ENCODE results near the gene SLC26A6. TPM values are rescaled to one million over a fixed set of nuclear protein-coding genes. Genes with fewer than 3 reads are reported as not detected.

The SLC26A6 gene
- total RNA-seq, 4 donors from 2014 or later = 7.7 to 9.4 (median 9.0) TPM

DNA sequence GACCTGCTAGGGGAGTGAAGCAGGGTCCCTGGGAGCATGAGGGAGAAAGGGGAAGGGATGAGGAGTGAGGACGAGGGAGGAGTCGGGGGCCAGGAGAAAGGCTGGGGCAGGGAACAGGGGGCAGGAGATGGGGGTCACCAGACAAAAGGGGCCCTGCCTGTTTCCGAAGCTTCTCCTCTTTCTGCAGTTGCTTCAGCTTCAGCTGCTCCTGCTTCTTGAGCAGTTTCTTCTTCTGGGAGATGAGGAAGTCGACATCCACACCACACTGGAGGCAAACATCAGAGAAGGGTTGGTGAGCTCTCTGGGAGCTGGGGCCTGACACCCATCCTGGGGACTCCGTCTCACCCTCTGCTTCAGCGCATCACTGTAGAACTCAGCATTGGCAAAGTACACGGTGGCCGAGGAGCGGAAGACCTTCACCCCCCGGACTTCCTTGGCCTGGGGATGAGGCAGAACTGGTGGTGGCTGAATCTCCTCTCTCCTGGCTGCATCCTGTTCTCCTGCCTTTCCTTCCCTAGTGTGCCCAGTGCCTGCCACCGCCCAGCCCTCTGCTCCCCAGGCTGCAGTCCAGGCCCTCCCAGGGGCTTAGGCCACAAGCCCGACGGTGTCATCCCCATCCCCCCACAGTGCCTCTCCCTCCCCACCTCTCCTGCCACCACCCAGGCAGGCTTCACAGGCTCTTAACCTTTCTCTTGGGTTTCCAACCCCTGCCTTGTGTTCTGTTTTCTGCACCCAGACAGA is 6.8 kb downstream of the SLC26A6 start:
- Histone ChIP-seq H3K4me1 (peaks cover 0 to 2% (median 0%) of the 10 kb centered on the region in 3 donors), H3K36me3 (peaks cover 0 to 83% (median 6%) of the 10 kb centered on the region in 3 donors), H3K4me3 (no peak overlapping the region), H3K9me3 (no peaks in the 10 kb centered on the region), H3K27me3 (no peaks in the 10 kb centered on the region), H3K27ac (no peak overlapping the region)
- intact Hi-C loops (cut with DNase I) = no loop called here
- TF ChIP-seq, protein P1, sequence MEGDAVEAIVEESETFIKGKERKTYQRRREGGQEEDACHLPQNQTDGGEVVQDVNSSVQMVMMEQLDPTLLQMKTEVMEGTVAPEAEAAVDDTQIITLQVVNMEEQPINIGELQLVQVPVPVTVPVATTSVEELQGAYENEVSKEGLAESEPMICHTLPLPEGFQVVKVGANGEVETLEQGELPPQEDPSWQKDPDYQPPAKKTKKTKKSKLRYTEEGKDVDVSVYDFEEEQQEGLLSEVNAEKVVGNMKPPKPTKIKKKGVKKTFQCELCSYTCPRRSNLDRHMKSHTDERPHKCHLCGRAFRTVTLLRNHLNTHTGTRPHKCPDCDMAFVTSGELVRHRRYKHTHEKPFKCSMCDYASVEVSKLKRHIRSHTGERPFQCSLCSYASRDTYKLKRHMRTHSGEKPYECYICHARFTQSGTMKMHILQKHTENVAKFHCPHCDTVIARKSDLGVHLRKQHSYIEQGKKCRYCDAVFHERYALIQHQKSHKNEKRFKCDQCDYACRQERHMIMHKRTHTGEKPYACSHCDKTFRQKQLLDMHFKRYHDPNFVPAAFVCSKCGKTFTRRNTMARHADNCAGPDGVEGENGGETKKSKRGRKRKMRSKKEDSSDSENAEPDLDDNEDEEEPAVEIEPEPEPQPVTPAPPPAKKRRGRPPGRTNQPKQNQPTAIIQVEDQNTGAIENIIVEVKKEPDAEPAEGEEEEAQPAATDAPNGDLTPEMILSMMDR (IDR thresholded peaks at IDR 0.05) = no peak
- no peak for TF ChIP-seq POLR2A (IDR thresholded peaks at IDR 0.05)
- 76 to 80% methylated on average over 8 to 13 of the region's 13 CpGs for WGBS, 2 donors
- no peak for DNase-seq

GRCh38 chr3:48625600-48625999 is 9.7 kb downstream of the SLC26A6 start:
- peaks cover 0 to 55% (median 6%) of the 10 kb centered on the region in 3 donors for H3K36me3 ChIP-seq
- intact Hi-C loops (cut with DNase I) = no loop called here
- H3K4me1 ChIP-seq = no peaks in the 10 kb centered on the region
- H3K4me3 ChIP-seq = no peak overlapping the region
- WGBS, 2 donors = 60% methylated on average over 1 of the region's 6 CpGs; no CpG with 5 or more reads in 1 of the 2 donors
- H3K27ac ChIP-seq = no peak overlapping the region
- TF ChIP-seq, protein P1 (IDR thresholded peaks at IDR 0.05) = no peak
- no peak for TF ChIP-seq POLR2A (IDR thresholded peaks at IDR 0.05)
- no peak for DNase-seq
- H3K9me3 ChIP-seq = no peaks in the 10 kb centered on the region
- H3K27me3 ChIP-seq = no peaks in the 10 kb centered on the region

DNA sequence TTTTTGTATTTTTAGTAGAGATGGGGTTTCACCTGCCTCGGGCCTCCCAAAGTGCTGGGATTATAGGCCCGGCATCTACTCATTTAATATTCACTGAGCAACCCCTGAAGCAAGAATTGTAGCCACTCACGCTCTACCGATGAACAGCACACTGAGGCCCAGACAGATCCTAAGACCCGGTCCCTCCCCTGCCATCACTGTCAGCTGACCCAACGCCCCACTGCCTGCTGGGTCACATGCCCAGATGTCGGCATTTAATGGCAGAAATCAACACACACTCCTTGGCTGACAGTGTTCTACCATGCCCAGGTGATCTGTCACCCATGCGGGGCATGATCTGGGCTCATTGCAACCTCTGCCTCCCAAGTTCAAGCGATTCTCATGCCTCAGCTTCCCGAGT is 10.5 kb downstream of the SLC26A6 start:
- TF ChIP-seq, protein P1 (IDR thresholded peaks at IDR 0.05) = no peak
- TF ChIP-seq POLR2A (IDR thresholded peaks at IDR 0.05) = no peak
- intact Hi-C loops (cut with DNase I) = no loop called here
- no peaks in the 10 kb centered on the region for H3K4me1 ChIP-seq
- peaks cover 0 to 47% (median 6%) of the 10 kb centered on the region in 3 donors for H3K36me3 ChIP-seq
- no peak overlapping the region for H3K4me3 ChIP-seq
- no peak overlapping the region for H3K27ac ChIP-seq
- no peaks in the 10 kb centered on the region for H3K27me3 ChIP-seq
- 90 to 92% methylated on average over 7 to 8 of the region's 10 CpGs for WGBS, 2 donors
- H3K9me3 ChIP-seq = no peaks in the 10 kb centered on the region
- no peak for DNase-seq

DNA sequence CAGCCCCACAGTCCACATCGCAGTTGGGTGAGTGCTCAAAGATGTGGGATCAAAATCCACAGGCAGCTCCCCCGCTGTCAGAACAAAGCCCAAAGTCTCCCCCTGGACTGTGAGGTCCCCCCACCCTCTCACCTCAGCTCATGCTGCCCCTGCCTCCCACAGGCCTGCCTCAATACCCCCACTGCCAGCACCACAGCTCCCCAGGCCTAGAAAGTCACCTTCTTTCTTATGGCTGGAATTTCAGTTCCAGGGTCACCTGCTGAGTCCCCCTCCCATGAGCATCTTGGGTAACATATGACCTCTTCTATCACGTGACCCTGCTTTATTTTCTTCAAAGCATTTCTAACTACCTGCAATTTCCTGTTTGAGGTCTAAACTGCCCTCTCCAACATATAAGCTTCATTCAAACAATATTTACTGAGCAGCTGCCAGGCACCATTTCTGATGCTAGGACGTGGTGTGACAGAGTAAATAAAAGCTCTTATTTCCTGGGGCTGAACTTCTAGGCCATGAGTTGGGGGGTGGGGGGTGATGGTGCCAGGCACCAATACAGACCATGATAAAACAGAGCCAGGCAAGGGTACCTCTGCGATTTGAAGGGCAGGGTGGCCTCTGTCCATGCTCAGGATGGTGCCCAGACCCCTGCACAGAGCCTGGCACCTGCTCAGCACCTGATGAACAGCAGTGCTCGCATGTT is 11.3 kb downstream of the SLC26A6 start:
- no peaks in the 10 kb centered on the region for H3K4me1 ChIP-seq
- no peak overlapping the region for H3K27ac ChIP-seq
- no peaks in the 10 kb centered on the region for H3K9me3 ChIP-seq
- H3K27me3 ChIP-seq = no peaks in the 10 kb centered on the region
- 74 to 81% methylated on average over 3 to 5 of the region's 6 CpGs for WGBS, 2 donors
- no peak for DNase-seq
- H3K4me3 ChIP-seq = no peak overlapping the region
- intact Hi-C loops (cut with DNase I) = no loop called here
- H3K36me3 ChIP-seq = peaks cover 0 to 41% (median 6%) of the 10 kb centered on the region in 3 donors
- TF ChIP-seq, protein P1 (IDR thresholded peaks at IDR 0.05) = no peak
- no peak for TF ChIP-seq POLR2A (IDR thresholded peaks at IDR 0.05)

GRCh38 chr3:48621461-48621869 is 13.8 kb downstream of the SLC26A6 start, which contains the start of gene TMEM89:
TMEM89 (minus strand) TSS chr3:48621769; CDS start chr3:48621756, 13 bp downstream.
- no peak for DNase-seq
- no peak within 1 kb of the TSS for H3K4me3 ChIP-seq

More at GRCh38 chr3:48621461-48621869, 13.8 kb downstream of the SLC26A6 start, which contains the start of gene TMEM89:
- Histone ChIP-seq H3K27ac (no peak within 1 kb of the TSS), H3K4me1 (no peaks in the 10 kb centered on the region), H3K27me3 (no peaks in the 10 kb centered on the region), H3K36me3 (peaks cover 0 to 15% (median 3%) of the 10 kb centered on the region in 3 donors), H3K9me3 (peaks cover 0 to 22% (median 13%) of the 10 kb centered on the region in 3 donors)
- TF ChIP-seq, protein P1 (IDR thresholded peaks at IDR 0.05) = no peak
- no peak for TF ChIP-seq POLR2A (IDR thresholded peaks at IDR 0.05)
- intact Hi-C loops (cut with DNase I) = no loop called here
- WGBS, 2 donors = 100% methylated on average over 4 to 5 of the region's 19 CpGs

Data from esophagus squamous epithelium (tissue), 5 donors.